ENCODE data around the gene NFIA.

The NFIA gene

DNA sequence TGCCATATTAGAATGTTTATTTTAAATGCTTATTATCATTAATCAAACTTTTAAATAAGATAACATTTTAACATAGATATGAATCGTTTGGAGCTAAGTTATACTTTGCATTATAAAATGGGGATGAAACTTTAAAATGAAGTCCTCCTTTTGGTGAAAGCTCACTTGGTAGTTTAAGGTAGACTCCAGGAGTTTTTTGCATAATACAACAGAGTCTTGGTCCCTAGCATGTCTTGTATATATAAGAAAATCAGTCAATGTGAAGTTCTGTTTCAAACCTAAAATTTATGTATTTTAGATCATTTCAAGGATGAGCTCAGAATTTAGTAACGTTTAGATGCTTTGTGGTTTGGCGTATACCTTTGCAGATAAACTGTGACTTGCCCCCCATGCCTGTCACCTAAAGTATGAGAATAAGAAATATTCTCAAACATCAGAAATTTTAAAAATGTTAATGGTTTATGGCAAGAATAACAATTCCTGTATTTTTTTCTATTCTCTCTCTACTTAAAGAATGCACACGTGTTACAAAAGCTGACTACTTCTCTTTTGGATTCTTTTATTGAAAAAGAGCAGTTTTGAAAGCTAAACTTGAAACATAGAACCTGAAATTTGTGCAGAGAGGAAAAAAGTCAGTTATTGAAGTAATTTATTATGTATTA is 3.8 kb downstream of the NFIA start:
- no peak overlapping the region for H3K4me3 ChIP-seq (IDR thresholded peaks at IDR 0.05; ENCODE audit: insufficient read depth, low read depth, low read length)
- H3K36me3 ChIP-seq (ENCODE audit: insufficient read depth) = no peaks in the 10 kb centered on the region
- H3K9ac ChIP-seq = no peak overlapping the region
- H4K20me1 ChIP-seq (ENCODE audit: insufficient read depth) = no peaks in the 10 kb centered on the region
- TF ChIP-seq, protein P1, sequence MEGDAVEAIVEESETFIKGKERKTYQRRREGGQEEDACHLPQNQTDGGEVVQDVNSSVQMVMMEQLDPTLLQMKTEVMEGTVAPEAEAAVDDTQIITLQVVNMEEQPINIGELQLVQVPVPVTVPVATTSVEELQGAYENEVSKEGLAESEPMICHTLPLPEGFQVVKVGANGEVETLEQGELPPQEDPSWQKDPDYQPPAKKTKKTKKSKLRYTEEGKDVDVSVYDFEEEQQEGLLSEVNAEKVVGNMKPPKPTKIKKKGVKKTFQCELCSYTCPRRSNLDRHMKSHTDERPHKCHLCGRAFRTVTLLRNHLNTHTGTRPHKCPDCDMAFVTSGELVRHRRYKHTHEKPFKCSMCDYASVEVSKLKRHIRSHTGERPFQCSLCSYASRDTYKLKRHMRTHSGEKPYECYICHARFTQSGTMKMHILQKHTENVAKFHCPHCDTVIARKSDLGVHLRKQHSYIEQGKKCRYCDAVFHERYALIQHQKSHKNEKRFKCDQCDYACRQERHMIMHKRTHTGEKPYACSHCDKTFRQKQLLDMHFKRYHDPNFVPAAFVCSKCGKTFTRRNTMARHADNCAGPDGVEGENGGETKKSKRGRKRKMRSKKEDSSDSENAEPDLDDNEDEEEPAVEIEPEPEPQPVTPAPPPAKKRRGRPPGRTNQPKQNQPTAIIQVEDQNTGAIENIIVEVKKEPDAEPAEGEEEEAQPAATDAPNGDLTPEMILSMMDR (conservative IDR thresholded peaks at IDR 0.05; ENCODE audit: low read depth, low read length) = no peak
- no peak overlapping the region for H3K4me2 ChIP-seq
- peaks cover 20% of the 10 kb centered on the region for H3K27me3 ChIP-seq (ENCODE audit: insufficient read depth, low read depth)
- H3K27ac ChIP-seq = no peak overlapping the region
- H3K4me1 ChIP-seq (ENCODE audit: low read depth, poor library complexity, severe bottlenecking) = peaks cover 11% of the 10 kb centered on the region
- H3K79me2 ChIP-seq (ENCODE audit: insufficient read depth, low read depth) = no peaks in the 10 kb centered on the region
- no peak overlapping the region for H2AFZ ChIP-seq (ENCODE audit: low read depth)

DNA sequence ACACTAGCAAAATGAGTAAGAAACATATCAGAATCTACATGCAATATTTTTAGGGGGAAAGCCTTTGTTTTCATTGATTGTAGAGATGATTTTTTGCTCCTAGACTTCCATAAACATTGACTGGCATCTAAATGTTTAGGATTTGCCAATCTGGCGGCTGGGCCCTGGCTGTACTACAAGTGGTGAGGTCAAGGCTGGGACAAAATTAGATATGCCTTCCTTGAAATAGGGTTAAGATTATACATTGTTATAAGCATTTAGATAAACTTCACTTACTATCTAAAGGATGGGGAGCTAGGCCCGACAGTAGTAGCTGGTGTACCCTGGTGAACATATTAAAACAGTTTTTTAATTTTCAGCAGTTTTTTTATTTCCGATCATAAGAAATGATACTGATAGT is 5.2 kb downstream of the NFIA start:
- no peak overlapping the region for H3K4me3 ChIP-seq (IDR thresholded peaks at IDR 0.05; ENCODE audit: insufficient read depth, low read depth, low read length)
- TF ChIP-seq, protein P1 (conservative IDR thresholded peaks at IDR 0.05; ENCODE audit: low read depth, low read length) = no peak
- no peak overlapping the region for H3K4me2 ChIP-seq
- no peaks in the 10 kb centered on the region for H3K79me2 ChIP-seq (ENCODE audit: insufficient read depth, low read depth)
- no peak overlapping the region for H2AFZ ChIP-seq (ENCODE audit: low read depth)
- H3K36me3 ChIP-seq (ENCODE audit: insufficient read depth) = no peaks in the 10 kb centered on the region
- no peak overlapping the region for H3K9ac ChIP-seq
- peaks cover 5% of the 10 kb centered on the region for H3K4me1 ChIP-seq (ENCODE audit: low read depth, poor library complexity, severe bottlenecking)
- H3K27ac ChIP-seq = no peak overlapping the region
- peaks cover 12% of the 10 kb centered on the region for H3K27me3 ChIP-seq (ENCODE audit: insufficient read depth, low read depth)
- no peaks in the 10 kb centered on the region for H4K20me1 ChIP-seq (ENCODE audit: insufficient read depth)

DNA sequence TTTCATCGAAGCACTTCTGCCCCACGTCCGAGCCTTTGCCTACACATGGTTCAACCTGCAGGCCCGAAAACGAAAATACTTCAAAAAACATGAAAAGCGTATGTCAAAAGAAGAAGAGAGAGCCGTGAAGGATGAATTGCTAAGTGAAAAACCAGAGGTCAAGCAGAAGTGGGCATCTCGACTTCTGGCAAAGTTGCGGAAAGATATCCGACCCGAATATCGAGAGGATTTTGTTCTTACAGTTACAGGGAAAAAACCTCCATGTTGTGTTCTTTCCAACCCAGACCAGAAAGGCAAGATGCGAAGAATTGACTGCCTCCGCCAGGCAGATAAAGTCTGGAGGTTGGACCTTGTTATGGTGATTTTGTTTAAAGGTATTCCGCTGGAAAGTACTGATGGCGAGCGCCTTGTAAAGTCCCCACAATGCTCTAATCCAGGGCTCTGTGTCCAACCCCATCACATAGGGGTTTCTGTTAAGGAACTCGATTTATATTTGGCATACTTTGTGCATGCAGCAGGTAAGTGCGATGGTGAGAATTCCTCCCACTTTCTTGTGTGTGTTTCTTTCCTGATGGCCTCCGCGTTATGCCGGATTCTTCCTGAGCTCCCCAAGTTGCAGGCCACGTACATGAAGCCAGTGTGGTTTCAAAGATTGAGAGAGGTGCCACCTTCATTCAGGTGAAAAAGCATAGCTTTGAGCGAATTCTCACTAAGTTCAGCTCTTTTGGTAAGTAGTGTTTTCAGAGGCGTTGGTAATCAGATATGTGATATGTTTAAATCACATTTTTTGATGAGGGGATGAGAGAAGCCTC is 6.0 kb downstream of the NFIA start:
- TF ChIP-seq, protein P1 (conservative IDR thresholded peaks at IDR 0.05; ENCODE audit: low read depth, low read length) = no peak
- no peaks in the 10 kb centered on the region for H3K79me2 ChIP-seq (ENCODE audit: insufficient read depth, low read depth)
- H3K36me3 ChIP-seq (ENCODE audit: insufficient read depth) = no peaks in the 10 kb centered on the region
- H3K27me3 ChIP-seq (ENCODE audit: insufficient read depth, low read depth) = peaks cover 12% of the 10 kb centered on the region
- no peak overlapping the region for H3K4me2 ChIP-seq
- H3K4me3 ChIP-seq (IDR thresholded peaks at IDR 0.05; ENCODE audit: insufficient read depth, low read depth, low read length) = no peak overlapping the region
- H3K4me1 ChIP-seq (ENCODE audit: low read depth, poor library complexity, severe bottlenecking) = peaks cover 5% of the 10 kb centered on the region
- no peak overlapping the region for H3K9ac ChIP-seq
- H3K27ac ChIP-seq = no peak overlapping the region
- no peaks in the 10 kb centered on the region for H4K20me1 ChIP-seq (ENCODE audit: insufficient read depth)
- H2AFZ ChIP-seq (ENCODE audit: low read depth) = no peak overlapping the region

DNA sequence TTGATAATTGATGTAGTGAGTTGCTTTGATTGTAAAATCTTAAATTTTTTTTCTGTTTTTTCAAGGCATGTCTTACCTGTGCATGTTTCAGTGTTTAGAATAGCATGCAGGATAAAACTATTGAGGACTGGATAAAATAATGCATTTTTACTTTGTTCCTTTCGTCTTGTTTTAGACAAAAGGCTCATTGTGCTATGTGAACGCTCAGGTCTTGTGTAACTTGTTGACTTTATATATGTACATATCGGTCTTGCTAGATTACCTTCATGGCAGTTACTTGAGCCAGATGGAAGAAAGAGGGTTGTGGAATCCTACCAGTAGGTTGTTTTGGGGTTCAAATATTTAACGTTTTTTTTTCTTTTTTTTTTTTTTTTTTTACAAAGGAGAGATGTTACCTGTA is 7.0 kb downstream of the NFIA start:
- Histone ChIP-seq H3K4me2 (no peak overlapping the region), H3K36me3 (ENCODE audit: insufficient read depth) (no peaks in the 10 kb centered on the region), H3K4me1 (ENCODE audit: low read depth, poor library complexity, severe bottlenecking) (no peaks in the 10 kb centered on the region), H3K4me3 (IDR thresholded peaks at IDR 0.05; ENCODE audit: insufficient read depth, low read depth, low read length) (no peak overlapping the region), H3K27ac (no peak overlapping the region), H3K79me2 (ENCODE audit: insufficient read depth, low read depth) (no peaks in the 10 kb centered on the region), H3K27me3 (ENCODE audit: insufficient read depth, low read depth) (peaks cover 2% of the 10 kb centered on the region; the same call in 1 of the 2 replicates), H2AFZ (ENCODE audit: low read depth) (no peak overlapping the region), H3K9ac (no peak overlapping the region), H4K20me1 (ENCODE audit: insufficient read depth) (no peaks in the 10 kb centered on the region)
- TF ChIP-seq, protein P1 (conservative IDR thresholded peaks at IDR 0.05; ENCODE audit: low read depth, low read length) = no peak
